Skin of body (tissue), 2 donors: Measurements from ENCODE around the gene C11orf68. TPM values are rescaled to one million over a fixed set of nuclear protein-coding genes. Genes with fewer than 3 reads are reported as not detected.

Experiments
- DNase-seq: peaks from one replicate; lab custom pipeline; 2025; lab: John Stamatoyannopoulos, UW
- total RNA-seq: library from RNA; depleted of rRNA; stranded (reverse); fragments of >200 nt; gene quantifications from one replicate; pipeline ENCODE4 v1.2.3, GENCODE V29; 2014

The C11orf68 gene
- total RNA-seq, 1 donor from 2014 or later, result 13.6 TPM

DNA sequence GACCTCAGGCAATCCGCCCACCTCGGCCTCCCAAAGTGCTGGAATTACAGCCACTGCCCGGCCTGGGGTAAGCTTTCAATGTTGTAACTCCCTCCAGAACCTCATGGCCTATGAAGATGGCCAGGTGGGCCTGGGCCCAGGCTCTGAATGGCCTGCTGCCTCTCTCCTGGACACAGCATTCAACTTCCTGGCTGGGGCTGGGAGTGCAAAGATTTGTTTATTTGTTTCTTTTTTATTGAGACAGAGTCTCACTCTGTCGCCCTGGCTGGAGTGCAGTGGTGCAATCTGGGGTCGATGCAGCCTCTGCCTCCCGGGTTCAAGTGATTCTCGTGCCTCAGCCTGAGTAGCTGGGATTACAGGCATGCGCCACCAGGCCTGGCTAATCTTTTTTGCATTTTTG, 25.9 kb upstream of the C11orf68 start:
- DNase-seq, result no peak

DNA sequence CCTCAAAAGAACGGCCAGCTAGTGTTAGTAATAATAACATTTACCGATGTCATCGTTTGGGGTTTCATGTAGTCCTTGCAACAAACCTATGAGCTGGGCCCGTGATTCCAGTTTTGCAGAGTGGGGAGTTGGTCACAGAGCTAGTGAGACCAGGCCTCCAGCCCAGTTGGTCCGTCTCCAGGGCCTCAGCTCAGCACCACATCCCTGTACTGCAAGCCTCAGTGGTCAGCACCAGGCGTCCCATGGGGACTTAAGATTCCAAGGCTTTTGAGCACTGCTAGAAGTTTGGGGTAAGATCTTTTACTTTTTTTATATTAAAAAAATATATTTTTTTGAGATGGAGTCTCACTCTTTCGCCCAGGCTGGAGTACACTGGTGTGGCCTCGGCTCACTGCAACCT, 25.3 kb upstream of the C11orf68 start:
- DNase-seq, result no peak

DNA sequence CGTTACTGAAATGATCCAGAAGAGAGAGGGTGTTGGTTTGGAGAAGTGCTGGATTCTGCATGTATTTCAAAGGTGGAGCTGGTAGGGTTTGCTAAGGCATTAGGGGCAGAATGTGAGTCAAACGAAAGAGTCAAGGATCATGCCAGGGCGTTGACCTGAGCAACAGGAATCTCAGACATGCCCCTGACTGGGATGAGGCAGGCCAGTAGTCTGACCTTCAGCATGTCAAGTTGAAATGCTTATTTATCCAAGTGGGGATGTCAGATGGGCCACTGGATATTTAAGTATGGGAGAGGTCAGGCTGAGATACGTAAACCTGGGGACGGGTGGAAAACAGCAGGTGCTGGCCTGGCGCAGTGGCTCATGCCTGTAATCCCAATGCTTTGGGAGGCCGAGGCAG, 23.7 kb upstream of the C11orf68 start:
- DNase-seq, result no peak

DNA sequence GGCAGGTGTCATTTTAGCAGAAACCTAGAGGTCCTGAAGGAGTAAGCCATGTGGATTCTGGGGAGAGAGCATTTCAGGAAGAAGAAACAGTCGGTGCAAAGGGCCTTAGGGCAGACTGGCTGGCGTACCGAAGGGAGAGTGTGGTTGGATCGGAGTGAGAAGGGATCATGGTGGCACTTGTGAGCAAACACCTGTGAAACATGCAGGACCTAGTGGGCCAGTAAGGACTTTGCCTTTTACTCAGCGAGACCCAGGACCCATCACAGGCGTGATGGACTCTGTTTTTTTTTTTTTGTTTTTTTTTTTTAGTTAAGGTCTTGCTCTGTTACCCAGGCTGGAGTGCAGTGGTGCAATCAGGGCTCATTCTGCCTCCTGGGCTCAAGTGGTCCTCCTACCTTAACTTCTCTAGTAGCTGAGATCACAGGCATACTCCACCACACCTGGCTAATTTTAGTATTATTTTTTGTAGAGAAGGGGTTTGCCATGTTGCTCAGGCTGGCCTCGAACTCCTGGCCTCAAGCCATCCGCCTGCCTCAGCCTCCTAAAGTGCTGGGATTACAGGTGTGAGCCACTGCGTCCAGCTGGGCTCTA, 23.0 kb upstream of the C11orf68 start:
- DNase-seq, result no peak

DNA sequence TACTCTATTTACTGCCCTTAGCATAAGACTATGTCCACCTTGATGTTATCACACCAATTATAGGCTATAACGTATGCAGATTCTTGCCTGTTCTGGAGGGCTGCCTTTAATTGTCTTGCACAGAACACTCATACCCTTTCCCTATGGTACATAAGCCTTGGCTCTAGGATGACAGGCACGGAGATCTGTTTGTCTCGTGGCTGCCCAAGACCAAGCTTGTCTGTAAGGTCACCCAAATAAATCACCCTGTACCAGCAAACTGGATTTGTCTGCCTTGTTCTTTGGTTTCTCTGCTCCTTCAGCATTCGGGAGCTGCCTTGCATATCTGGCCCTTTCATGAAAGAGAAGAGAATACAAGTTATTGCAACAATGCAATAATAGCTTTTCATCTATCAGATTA, 18.9 kb upstream of the C11orf68 start:
- no peak for DNase-seq

DNA sequence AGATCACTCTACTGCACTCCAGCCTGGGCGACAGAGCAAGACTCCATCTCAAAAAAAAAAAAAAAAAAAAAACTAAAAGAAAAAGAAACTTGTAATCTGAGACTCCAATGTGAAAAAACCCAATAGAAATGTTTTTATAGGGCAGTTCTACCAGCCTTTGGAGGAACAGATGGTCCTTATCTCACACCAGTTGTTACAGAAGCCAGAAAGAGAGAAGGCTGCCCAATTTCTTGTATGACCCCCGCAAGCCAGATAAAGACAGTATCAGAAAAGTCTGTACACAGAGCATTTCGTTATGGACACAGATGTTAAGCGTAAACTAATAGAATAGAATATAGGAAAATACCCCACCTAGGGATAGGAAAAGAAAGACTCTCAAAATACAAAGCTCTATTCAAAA, 15.2 kb upstream of the C11orf68 start:
- DNase-seq, result no peak

DNA sequence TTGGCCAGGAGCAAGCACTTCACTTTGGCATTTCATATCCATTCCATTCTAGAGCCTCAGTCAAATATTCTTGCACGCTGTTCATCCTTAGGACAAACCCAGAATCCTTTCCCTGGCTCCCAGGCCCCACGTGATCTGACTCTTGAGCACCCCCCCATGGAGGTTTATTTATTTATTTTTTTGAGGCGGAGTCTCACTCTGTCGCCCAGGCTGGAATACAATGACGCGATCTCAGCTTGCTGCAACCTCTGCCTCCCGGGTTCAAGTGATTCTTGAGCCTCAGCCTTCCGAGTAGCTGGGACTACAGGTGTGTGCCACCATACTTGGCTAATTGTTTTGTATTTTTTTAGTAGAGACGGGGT, 13.7 kb upstream of the C11orf68 start:
- no peak for DNase-seq

DNA sequence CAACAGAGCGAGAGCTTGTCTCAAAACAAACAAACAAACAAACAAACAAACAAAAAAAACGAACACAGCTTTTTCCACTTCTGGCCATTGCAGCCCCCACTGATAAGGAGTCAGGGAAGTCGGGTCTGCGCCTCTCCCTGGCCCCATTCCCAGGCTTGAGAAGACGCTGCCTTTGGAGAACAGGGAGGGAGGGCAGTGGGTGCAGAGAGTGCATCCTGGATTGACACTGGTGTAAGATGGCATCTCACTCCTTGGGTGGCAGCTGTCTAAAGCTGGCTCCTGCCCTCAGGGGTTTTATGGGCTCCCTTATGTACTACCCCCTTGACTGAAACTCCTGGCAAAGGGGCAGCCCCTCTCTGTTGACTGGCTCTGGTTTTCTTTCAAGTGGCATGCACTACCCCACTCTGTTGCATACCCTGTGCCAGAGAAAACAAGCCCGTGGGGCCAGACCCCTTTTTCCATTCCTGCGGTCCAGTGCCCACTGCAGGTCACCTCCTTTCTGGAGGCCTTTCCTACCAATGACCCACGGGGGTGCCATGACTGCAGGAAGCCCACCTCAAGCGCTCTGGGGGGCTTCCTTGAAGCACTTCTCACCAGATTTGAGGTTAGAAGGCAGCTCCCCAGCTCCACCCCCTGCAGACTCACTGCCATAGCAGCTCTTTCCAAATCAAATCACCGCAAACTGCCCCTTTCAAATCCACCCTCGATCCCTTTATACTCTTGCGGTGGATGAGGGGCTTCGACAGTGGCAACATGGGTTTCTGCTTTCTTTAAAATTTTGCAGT, 13.1 kb upstream of the C11orf68 start:
- no peak for DNase-seq

DNA sequence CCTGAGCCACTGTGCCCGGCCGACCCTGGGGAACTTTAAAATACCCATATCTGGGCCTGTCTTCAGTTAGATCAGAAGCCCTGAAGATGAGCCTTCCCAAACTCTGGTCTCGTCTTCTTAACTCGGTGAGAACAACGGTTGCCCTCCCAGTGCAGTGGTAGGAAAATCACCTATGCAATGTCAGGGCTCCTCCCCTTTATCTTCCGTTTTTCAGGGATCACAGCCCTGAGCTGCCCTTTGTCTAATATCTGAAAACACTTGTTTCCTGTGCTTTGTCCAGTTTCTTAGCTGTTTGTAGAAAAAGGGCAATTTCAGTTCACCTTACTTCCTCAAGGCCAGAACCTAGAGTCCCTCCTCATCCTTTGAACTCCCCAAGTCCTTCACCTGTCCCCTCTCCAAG, 9.8 kb upstream of the C11orf68 start:
- DNase-seq, result no peak

DNA sequence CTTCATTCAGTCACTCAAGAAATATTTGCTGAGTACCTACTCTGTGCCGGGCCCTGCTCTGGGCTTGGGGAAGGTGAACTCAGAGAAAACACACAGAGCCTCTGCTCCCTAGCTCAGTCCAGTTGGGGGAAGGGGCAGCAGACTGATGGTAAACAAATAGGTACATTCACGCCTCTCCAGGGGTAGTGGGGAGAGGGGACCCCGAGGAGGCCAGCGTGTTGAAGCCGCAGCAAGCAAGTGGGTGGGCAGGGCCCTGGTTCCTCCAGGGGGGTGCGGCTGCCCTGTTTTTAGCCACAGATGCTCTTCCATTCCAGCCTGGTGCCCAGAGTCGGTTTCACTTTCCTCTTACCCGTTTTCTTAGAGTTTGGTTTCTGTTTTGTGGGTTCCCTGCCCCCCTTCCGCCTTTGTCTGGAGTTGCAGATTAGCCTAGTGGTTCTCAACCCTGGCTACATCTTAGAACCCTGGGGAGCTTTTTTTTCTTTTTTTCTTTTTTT, 9.1 kb upstream of the C11orf68 start:
- no peak for DNase-seq

DNA sequence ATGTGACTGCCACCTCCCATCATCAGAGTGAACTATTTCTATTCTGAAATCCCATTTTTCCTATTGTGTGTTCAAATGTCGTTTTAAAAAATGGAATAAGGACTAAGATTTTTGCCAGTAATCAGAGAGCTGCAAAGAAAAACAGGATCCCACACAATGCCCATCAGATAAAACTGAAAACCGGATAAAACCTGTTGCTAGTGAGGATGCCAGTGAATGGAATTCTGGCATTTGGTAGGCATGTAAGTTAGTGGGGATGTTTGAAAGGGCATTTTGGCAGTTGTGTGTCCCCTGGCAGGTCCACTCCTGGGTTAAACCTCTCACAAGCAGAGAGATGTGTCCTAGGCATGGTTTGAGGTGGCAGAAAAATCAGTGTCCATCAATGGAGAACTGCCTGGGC, 6.5 kb upstream of the C11orf68 start:
- DNase-seq, result no peak

DNA sequence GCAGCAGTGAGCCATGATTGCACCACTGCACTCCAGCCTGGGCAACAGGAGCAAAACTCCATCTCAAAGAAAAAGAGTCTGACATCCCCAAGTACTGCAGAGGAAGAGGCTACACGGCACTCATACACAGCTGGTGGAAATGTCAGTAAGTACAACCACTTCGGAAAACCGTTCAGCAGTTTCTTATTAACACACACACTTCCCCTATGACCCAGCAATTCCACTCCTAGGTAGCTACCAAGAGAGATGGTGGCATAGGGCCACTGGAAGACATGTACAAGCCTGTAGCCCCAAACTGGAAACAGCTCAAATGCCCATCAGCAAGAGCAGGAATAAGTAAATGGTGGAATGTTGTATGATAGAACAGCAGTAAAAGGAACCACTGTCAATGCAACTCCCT, 3.7 kb upstream of the C11orf68 start:
- no peak for DNase-seq

DNA sequence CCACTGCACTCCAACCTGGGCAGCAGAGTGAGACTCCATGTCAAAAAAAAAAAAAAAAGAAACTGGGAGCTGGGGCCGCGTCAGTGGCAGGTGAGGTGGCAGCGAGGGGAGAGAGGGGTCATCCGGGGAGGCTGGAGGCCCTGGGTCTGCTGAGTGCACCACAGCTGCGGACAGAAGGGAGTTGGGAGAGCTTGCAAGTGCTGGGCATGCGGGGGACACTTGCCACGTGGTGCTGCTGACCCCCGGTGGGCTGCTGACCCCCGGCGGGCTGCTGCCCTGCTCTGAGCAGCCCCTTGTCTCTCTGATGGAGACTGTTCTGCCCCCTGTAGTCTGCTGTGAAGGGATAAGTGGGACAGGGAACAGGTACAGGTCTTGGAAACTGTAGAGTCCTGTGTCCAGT, 3.0 kb upstream of the C11orf68 start:
- DNase-seq, result no peak

DNA sequence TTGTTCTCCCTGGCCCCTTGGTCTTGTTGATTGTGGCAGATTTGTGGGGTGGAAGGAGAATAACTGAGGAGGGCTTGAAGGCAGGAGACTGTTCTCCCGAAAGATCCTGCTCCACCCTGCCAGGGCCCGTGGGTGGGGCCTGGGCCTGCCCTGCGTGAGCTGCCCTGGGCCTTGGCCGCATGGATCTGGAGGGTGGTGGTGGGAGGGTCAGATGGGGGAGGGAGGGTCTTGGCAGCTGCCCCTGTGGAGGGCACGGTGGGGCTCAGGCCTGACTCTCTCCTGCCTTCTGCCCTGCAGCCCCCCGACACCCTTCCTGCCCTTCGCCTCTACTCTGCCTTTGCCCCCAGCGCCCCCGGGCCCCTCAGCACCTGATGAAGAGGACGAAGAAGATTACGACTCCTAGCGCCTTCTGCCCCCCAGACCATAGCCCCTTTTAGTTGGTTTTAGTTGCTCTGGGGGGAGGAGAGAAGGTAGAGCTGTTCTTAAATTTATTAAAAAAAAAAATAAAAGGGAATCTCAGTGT, 2.2 kb upstream of the C11orf68 start:
- no peak for DNase-seq

DNA sequence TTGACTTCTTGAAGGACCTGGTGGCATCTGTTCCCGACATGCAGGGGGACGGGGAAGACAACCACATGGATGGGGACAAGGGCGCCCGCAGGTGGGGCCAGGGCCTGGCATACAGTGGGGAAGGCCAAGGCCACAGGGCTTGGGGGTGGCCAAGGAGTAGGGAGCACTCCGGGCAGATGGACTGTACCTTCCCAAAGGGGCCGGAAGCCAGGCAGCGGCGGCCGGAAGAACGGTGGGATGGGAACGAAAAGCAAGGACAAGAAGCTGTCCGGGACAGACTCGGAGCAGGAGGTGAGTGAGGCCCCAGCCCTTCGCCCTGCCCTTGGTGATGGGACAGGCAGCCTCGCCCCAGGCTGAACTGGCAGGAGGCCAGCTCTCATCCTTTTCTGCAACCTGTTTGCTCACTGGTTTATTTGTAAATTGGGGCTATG, 1.5 kb upstream of the C11orf68 start:
- no peak for DNase-seq

DNA sequence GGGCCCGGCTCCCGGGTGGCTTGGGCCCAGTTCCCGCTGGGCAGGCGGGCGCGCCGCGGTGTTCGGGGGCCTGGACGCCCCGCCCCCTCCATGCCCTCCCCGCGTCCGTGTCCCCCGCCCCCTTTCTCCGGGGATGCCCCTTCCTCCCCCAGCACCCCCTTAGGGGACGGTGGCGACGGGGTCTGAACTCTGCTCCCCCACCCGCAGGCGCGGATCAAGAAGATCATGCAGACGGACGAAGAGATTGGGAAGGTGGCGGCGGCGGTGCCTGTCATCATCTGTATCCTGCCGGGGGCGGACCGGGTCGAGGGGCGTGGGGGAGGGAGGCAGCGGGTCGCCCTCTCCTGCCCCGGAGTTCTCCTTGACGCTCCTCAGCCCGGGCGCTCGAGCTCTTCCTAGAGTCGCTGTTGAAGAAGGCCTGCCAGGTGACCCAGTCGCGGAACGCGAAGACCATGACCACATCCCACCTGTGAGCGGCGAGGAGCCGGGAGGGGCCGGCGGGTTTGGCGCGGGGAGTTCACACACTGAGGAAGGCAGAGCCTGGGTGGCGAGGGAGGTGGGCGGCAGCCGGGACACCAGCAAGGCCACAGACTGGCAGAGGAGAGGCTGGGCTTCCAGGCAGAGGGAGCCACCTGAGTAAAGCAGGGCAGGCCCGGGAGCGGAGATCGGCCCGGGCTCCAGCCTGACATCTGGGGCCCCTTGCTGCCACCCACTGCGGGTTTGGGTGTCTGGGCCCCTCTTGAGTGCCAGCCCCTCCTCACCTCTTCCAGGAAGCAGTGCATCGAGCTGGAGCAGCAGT, 910 bp upstream of the C11orf68 start:
- DNase-seq, result no peak

DNA sequence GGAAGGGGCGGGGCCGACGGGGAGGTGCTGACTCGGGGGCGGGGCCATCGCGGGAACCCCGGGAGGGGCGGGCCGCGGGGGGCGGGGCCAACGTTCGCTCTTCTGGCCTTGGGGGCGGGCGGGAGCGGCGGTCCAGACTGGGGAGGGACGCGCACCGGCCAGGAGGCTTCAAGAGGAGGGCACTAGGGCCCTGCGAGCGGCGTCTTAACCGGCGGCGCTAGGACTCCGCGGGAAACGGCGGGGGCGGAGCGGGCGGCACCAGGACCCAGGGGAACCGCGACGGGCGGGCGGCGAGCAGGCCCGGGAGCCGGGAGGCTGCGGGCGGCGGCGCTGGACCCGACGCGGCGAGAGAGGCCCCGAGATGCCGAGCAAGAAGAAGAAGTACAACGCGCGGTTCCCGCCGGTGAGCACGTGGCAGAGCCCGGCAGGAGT, 295 bp upstream of the C11orf68 start, which contains the start of gene DRAP1:
TSS of gene DRAP1 (plus strand) at position 286 of the 432 bp plus-strand sequence. CDS start at position 362, 76 bp downstream.
- peak; percentile 97 for DNase-seq

DNA sequence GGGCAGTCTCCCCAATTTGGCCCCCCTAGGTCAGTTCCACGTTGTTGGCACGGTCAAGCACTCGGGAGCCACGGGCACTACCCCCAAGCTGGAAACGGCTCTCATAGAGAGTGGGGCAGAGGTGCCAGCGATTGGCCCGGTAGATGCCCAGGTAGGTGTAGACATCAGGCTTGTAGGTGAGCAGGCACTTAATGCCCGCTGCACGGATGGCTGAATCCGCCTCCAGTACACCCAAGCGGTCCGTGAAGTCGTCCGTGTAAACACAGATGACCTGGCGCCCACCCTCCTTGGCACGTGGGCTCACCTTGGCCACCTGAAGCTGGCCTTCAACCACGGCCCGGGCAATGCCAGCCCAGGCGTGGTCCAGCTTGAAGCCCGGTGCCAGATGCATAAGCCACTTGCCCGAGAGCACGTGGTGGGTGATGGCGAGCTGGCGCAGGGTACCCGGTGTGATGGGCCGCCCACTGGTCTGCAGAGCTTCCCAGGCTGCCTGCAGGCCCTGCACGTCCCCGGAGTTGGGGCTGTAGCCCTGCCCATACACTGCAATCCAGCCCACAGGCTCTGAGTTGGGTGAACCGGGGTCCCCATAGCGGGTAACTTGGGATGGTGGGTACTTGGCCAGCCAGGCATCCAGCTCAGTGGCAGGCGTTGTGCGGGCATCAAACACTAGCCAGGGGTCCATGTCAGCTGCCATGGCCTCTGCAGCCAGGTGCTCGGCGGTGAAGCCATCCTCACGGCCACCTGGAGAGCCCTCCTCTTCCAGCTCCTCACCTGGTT, 1.2 kb downstream of the C11orf68 start:
- DNase-seq, result no peak

DNA sequence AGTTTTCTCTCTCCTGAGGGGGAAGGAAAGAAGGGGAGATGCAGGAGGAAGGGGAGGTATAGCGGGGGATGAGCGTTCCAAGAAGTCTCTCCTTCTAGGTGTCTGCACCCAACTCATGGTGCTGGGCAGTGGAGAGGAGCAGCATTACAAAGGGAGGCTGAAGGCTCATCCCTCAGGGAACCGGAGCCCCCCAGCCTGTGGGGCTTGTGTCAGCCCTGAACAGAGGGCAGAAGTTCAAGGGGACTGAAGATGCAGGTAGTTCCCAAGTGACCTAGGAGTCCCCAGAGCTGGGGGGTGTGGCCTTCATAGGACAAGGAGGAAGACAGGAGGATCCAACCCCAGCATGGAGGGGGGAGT, 1.8 kb downstream of the C11orf68 start:
- DNase-seq, result no peak

DNA sequence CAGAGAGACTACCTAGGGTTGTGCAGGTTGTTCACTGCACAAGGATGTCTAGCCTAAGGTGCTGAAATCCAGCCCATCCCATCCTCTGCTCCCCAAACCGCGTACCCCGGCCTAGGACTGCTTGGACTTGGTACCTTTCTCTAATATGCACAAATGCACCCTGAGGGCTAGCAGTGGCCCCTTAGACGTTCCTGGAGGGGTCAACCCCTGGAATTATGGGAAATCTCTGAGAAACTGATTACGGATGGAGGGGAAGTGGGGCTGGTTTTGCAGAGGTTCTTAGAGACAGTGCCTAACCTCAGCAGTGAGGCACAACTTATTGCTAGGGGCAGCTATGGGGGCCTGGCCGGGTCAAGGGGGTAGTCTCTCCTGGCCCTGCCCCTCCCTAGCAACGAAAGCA, 2.5 kb downstream of the C11orf68 start:
- DNase-seq, result no peak

DNA sequence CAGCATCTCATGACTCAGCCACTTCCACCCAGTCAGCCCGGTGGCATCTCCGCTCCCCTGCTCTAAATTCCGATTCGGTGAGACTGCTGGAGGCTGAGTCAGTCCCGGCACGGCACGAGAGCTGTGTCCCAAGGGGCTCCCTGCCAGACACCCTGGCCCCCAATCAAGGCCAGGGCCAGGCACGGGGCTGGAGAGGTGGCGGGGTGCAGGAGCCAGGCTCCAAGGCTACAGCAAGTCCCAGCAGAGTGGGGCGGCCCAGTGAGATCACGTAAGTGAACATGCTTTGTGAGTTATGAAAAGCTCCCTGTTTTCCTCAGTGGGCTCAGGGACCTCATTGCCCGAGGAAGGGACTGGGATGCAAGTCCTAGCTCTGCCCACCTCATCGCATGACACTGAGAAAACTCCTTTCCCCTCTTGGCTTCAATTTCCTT, 3.0 kb downstream of the C11orf68 start:
- DNase-seq, result no peak
